Activated T-cell treated with anti-CD3 and anti-CD28 coated beads for 4 hours (primary cell): ENCODE results near the gene DEFB128.
"Not testable (repeated sequence)": the region's sequence is repeated elsewhere in the genome, so short reads cannot be mapped to it uniquely, and the experiment has no call there.

Experiments
- DNase-seq: peaks from one replicate; pipeline ENCODE4 v3.0.0-alpha.2; 2020

Gene DEFB128

DNA sequence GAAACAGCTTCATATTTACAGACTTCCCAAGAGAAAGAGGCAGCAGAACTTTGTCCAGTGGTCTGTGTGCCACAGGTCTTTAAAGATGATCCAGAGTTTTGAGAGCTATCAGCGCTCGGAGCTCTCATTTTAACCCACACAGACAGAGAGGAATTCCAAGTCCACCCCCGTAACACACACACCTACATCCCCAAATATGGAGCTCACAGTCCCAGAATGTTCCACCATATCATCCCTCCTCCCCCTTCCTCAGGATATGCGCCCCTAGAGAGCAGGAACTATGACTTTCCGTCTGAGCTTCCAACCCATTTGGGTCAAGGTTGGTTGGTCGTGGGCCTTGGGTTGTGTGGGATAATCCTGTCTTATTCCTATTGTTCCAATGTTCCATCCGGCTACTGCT, at the start of gene DEFB128:
TSS of gene DEFB128 (minus strand) at position 101 of the 400 bp plus-strand sequence. CDS start at position 13, 88 bp downstream.
- no peak for DNase-seq

GRCh38 chr20:237929-238328, 48.4 kb upstream of the DEFB128 start:
- no peak for DNase-seq

GRCh38 chr20:237489-237888, 48.0 kb upstream of the DEFB128 start:
- peak; percentile 11 for DNase-seq

- no peak for DNase-seq
Observed at GRCh38 chr20:235891-236290, 46.4 kb upstream of the DEFB128 start.

DNA sequence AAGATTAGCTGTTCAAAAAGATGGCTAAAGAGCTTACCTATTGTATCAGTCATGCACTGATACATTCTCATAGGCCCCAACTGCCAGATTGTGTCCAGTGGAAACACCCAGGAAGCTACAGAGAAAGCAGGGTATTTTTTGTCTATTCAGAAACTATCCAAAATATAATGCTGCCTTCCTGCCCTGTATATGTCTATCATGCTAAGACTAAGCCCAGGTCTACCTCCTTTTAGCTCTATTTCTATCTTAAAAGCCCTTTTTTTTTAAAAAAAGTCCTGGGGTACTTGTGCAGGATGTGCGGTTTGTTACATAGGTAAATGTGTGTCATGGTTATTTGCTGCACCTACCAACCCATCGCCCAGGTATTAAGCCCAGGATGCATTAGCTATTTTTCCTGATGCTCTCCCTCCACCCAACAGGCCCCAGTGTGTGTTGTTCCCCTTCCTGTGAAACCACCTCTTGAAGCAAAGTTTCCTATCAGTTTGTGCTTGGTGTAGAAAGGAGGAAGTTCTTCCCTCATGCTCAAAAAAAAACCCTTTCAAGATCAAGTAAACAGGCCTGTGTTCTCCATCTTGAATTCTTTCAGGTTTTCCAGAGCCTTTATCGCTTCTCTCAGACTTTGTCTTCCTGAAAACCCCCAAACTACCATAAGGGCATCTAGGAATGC, 38.1 kb upstream of the DEFB128 start:
- DNase-seq, result no peak

DNA sequence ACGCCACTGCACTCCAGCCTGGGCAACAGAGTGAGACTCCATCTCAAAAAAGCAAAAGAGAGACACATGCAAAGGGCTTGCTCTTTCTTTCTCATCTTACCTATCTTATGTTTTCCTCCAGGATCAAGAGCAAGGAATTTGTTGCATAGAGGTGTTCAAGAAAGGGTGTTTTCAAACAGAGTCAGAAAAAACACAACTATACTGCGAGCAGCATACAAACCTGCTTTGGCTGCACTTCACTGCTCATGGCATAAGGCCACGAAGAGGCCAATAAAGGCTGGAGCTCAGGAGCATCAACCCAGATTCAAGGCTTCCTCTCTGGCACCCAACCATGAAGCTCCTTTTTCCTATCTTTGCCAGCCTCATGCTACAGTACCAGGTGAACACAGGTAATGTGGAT, 37.4 kb upstream of the DEFB128 start, which contains the start of gene DEFB129:
TSS of gene DEFB129 (plus strand) at position 301 of the 400 bp plus-strand sequence. CDS start at position 332, 31 bp downstream.
- DNase-seq, result no peak

GRCh38 chr20:225879-226278, 36.4 kb upstream of the DEFB128 start:
- not testable (repeated sequence) for DNase-seq

GRCh38 chr20:221258-221830, 31.8 kb upstream of the DEFB128 start:
- no peak for DNase-seq

- DNase-seq, result no peak
Observed at GRCh38 chr20:219290-220115, 30.0 kb upstream of the DEFB128 start.

DNA sequence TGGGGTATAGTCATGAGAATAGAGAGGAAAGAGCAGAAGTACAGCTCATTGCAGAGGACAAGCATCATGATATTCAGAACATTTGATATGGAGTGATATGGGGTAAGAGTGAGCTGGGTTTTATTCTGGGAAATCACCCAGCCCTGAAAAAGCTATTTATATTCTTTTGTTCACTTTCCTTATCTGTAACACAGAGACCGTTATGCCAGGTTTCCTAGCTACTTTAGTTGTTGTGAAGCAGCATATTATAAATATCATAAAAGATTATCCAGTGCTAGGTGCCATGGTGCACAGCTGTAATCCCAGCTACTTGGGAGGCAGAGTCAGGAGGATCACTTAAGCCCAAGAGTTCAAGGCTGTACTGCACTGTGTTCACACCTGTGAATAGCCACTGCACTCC, 27.8 kb upstream of the DEFB128 start:
- no peak for DNase-seq

GRCh38 chr20:215796-216195, 26.3 kb upstream of the DEFB128 start:
- no peak for DNase-seq

- DNase-seq, result no peak
Observed at GRCh38 chr20:214383-214782, 24.9 kb upstream of the DEFB128 start.

GRCh38 chr20:210809-211502, 21.4 kb upstream of the DEFB128 start:
- DNase-seq, result no peak

DNA sequence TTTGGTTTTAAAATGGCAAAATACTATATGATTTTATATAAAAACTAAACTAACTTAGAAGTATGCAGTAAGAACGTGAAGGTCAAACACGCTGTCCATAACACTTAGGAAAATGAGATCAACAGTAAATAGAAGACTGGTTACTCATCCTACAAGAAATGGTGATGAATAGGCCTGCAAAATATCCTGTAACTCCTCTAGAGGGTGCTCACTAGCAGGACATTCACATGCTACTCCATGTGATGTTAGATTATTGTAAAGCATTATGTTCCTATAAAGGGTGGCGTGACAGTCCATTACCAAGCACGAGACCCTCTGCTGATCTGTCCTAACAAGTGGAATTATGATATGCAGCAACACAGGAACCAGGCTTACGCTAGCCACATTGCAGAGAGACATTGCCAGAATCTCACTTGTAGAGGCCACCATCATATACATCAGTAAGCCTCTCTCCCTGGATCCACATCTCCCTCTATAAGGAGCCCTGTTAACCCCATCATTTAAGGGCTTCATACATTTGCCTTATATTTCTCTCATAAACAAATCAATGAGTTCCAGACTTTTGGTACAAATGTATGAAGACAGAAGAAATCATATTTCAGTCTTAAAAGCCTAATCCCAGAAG, 19.5 kb upstream of the DEFB128 start:
- DNase-seq, result peak; percentile 6

DNA sequence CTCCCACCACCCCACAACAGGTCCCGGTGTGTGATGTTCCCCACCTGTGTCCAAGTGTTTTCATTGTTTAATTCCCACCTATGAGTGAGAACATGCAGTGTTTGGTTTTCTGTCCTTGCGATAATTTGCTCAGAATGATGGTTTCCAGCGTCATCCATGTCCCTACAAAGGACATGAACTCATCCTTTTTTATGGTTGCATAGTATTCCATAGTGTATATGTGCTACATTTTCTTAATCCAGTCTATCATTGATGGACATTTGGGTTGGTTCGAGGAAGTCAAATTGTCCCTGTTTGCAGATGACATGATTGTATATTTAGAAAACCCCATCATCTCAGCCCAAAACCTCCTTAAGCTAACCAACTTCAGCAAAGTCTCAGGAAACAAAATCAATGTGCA, 14.1 kb upstream of the DEFB128 start:
- DNase-seq, result not testable (repeated sequence)

GRCh38 chr20:199996-200395, 10.5 kb upstream of the DEFB128 start:
- no peak for DNase-seq

DNA sequence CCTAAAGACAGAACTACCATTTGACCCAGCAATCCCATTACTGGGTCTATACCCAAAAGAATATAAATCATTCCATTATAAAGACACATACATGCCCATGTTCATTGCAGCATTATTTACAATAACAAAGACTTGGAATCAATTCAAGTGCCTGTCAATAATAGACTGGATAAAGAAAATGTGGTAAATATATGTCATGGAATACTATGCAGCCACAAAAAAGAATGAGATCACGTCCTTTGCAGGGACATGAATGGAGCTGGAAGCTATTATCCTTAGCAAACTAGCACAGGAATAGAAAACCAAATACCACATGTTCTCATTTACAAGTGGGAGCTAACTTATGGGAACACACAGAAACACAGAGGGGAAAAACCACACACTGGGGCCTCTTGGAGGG, 8.7 kb upstream of the DEFB128 start:
- no peak for DNase-seq

DNA sequence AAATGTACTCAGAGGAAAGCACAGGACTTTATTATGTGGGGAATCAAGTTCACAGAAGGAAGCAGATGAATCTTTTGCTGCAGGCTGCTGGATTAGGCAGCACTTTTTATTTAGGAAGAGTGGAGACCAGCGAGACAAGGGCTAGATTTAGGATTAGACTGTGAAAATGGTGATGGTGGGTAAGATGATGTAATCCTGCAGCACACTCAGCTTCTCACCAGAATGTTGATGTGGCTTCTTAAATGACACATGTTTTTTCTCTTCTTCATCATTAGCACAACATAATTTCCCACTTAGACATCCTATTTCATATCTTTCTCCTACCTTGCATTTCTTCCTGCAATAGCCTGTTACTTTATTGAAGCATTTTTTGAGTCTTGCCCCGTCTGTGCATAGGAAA, 1.8 kb downstream of the DEFB128 start:
- DNase-seq, result no peak

DNA sequence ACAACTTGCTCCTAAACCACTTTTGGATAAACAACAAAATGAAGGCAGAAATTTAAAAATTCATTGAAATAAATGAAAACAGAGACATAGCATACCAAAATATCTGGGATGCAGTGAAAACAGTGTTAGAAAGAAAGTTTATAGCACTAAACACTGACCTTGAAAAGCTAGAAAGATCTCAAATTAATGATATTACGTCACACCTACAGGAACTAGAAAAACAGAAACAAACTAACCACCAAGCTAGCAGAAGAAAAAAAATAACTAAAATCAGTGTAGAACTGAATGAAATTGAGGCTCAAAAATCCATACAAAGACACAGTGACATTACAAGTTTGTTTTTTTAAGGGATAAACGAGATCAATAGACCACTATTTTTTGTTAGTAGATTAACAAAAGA, 5.2 kb downstream of the DEFB128 start:
- no peak for DNase-seq

- DNase-seq, result no peak
Observed at GRCh38 chr20:168876-169275, 20.6 kb downstream of the DEFB128 start.

DNA sequence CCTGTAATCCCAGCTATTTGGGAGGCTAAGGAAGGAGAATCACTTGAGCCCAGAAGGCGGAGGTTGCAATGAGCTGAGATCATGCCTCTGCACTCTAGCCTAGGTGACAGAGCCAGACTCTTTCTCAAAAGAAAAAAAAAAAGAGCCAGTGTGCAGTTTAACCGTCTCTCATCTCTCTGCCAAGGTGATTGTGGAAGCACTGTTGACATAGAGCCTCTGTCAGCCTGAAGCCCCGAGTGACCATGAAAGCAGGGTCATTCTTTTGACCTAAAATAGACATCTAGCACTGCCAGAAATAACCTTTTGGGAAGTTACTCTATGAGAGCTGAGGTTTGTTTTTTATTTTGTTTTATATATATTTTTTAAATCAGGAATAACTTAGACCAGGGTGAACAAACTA, 24.9 kb downstream of the DEFB128 start:
- DNase-seq, result no peak

DNA sequence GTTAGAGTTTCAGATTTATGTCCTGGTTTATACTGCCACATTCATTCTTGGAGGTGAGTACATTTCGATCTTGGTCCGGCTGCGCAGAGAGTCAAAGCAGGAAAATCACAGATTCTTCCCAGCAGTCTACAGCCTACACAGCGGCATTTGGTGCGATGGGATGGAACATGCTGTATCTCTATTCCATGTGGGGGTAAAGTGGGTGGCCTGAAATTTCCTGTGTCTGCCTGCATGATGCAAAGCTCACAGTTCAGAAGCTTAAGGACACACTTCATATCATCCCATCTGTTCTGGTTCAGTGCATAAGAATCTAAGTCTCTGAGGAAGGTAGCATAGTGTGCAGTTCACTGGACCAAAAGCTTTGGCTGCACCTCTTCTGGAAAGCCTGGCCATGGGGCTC, 32.4 kb downstream of the DEFB128 start, which contains the start of gene DEFB127:
TSS of gene DEFB127 (plus strand) at position 301 of the 400 bp plus-strand sequence. CDS start at position 392, 91 bp downstream.
- DNase-seq, result no peak

- no peak for DNase-seq
Observed at GRCh38 chr20:152131-152530, 37.4 kb downstream of the DEFB128 start.
